Panc1 (cell line): Measurements from ENCODE around the gene HOXC4. TPM values are rescaled to one million over a fixed set of nuclear protein-coding genes. Genes with fewer than 3 reads are reported as not detected.

ENCODE experiments used
- ATAC-seq: fragments of 200-7000 bp; cut with Tn5 transposase; 2 replicates; pipeline ENCODE4 v1.9.1; 2020; ENCODE audit warnings: mild to moderate bottlenecking, moderate library complexity
- BruUV-seq: library from RNA; stranded (reverse); fragments of 400-500 nt; replicated peaks from 2 replicates; lab custom pipeline; 2021; lab: Mats Ljungman, UMichigan
- CTCF ChIA-PET: fragments of 300-600 bp; sonication (Branson Sonifier 250); formaldehyde crosslinking; loops from one replicate; lab custom pipeline; 2022; ENCODE audit warnings: antibody characterized with exemption; lab: Charles Lee
- POLR2A ChIA-PET: fragments of 300-600 bp; sonication (Branson Sonifier 250); formaldehyde crosslinking; loops from one replicate; lab custom pipeline; 2022; ENCODE audit warnings: antibody characterized with exemption; lab: Charles Lee
- DNase-seq: peaks from one replicate; pipeline ENCODE4 v3.0.0-alpha.2; 2010; ENCODE audit warnings: low read depth, low spot score
- H3K27ac ChIP-seq: 2 replicates; pipeline ENCODE4 v1.5.1; 2011; ENCODE audit warnings: mild to moderate bottlenecking, low read length, inconsistent platforms
- H3K27me3 ChIP-seq: fragments of 200-500 bp; sonication (Bioruptor generic); 2 replicates; pipeline ENCODE4 v1.6.0; 2014; ENCODE audit warnings: low read length, inconsistent platforms; ENCODE audit not compliant: control insufficient read depth, insufficient read depth
- H3K36me3 ChIP-seq: fragments of 200-500 bp; sonication (Bioruptor generic); 2 replicates; pipeline ENCODE4 v1.5.1; 2014; ENCODE audit warnings: inconsistent platforms, mild to moderate bottlenecking, low read length, moderate library complexity; ENCODE audit not compliant: control insufficient read depth, insufficient read depth
- H3K4me1 ChIP-seq: 2 replicates; pipeline ENCODE4 v1.5.1; 2011; ENCODE audit warnings: inconsistent platforms, mild to moderate bottlenecking, low read length, moderate library complexity; ENCODE audit not compliant: control insufficient read depth, insufficient read depth
- H3K4me3 ChIP-seq, 2 experiments: 2 replicates each; pipeline ENCODE4 v1.5.1; 2011 to 2012; ENCODE audit warnings: low read depth in 2 of 2, low read length in 2 of 2, mild to moderate bottlenecking in 2 of 2, inconsistent platforms in 1 of 2, moderate library complexity in 1 of 2
- H3K9me3 ChIP-seq: fragments of 200-500 bp; sonication (Bioruptor generic); 2 replicates; pipeline ENCODE4 v1.5.1; 2014; ENCODE audit warnings: low read depth, mild to moderate bottlenecking, inconsistent platforms, low read length, moderate library complexity; ENCODE audit not compliant: control insufficient read depth, insufficient read depth
- CTCF ChIP-seq: fragments of 450-650 bp; IDR thresholded peaks from 2 replicates; pipeline ENCODE4 v1.5.1; 2017; ENCODE audit warnings: mild to moderate bottlenecking
- POLR2AphosphoS5 ChIP-seq: IDR thresholded peaks from 2 replicates; pipeline ENCODE4 v1.6.1; 2012; ENCODE audit warnings: mild to moderate bottlenecking, low read depth, low read length, moderate library complexity
- REST ChIP-seq, 2 experiments: IDR thresholded peaks; 2 replicates each; pipeline ENCODE4 v1.6.1; 2011 to 2012; ENCODE audit warnings: low read depth in 2 of 2, control low read depth in 1 of 2, low read length in 1 of 2, mild to moderate bottlenecking in 1 of 2, moderate library complexity in 1 of 2; ENCODE audit not compliant: insufficient read depth in 1 of 2
- SIN3A ChIP-seq: IDR thresholded peaks from 2 replicates; pipeline ENCODE4 v1.6.1; 2012; ENCODE audit warnings: low read depth, mild to moderate bottlenecking, low read length, moderate library complexity, borderline replicate concordance; ENCODE audit not compliant: insufficient read depth
- TCF7L2 ChIP-seq: IDR thresholded peaks from 2 replicates; pipeline ENCODE4 v1.6.1; 2011; ENCODE audit warnings: mild to moderate bottlenecking, low read depth, low read length, inconsistent platforms
- in situ Hi-C: cut with HindIII; loops from 2 replicates; pipeline ENCODE4 v1.10.0; 2016; ENCODE audit warnings: low sequenced_read_pairs, low pct_unique_long_range_greater_than_20kb
- intact Hi-C: fragments of 100-400 bp; cut with micrococcal nuclease; formaldehyde crosslinking; loops from one replicate; pipeline ENCODE4 v1.10.0; 2022; ENCODE audit not compliant: unreplicated experiment
- total RNA-seq: library from RNA; stranded (reverse); gene quantifications from one replicate; pipeline ENCODE4 v1.2.1, GENCODE V29; 2021; ENCODE audit not compliant: unreplicated experiment

HOXC4 gene
- total RNA-seq, 1 experiment from 2014 or later, result 22.7 TPM

- TF ChIP-seq CTCF (no peak), POLR2AphosphoS5 (no peak), REST (IDR thresholded peaks at IDR 0.05; ENCODE audit: insufficient read depth in 1 of 2, low read depth in 2 of 2, low read length in 1 of 2) (no peak), TCF7L2 (no peak), SIN3A (no peak)
- DNase-seq (no peak), ATAC-seq (no peak)
- BruUV-seq, result no TSS peak
- in situ Hi-C loops, result no loop called here
- CTCF ChIA-PET, result no interaction called here
- H3K4me1 ChIP-seq, result peaks cover 85% of the 10 kb centered on the region
- no peaks in the 10 kb centered on the region for H3K9me3 ChIP-seq
- POLR2A ChIA-PET, result no interaction called here
- intact Hi-C loops, result no loop called here
- no peaks in the 10 kb centered on the region for H3K27me3 ChIP-seq
- no peak overlapping the region for H3K4me3 ChIP-seq
- no peak overlapping the region for H3K27ac ChIP-seq
- no peaks in the 10 kb centered on the region for H3K36me3 ChIP-seq
Measured at GRCh38 chr12:54047964-54048303, 5.7 kb upstream of the HOXC4 start.

GRCh38 chr12:54048406-54049093, 5.1 kb upstream of the HOXC4 start:
- TF ChIP-seq SIN3A (no peak), TCF7L2 (no peak), CTCF (no peak), REST (IDR thresholded peaks at IDR 0.05; ENCODE audit: insufficient read depth in 1 of 2, low read depth in 2 of 2, low read length in 1 of 2) (no peak), POLR2AphosphoS5 (no peak)
- H3K4me1 ChIP-seq, result peaks cover 82% of the 10 kb centered on the region
- BruUV-seq, result no TSS peak
- H3K9me3 ChIP-seq, result no peaks in the 10 kb centered on the region
- no peak overlapping the region for H3K4me3 ChIP-seq
- intact Hi-C loops, result no loop called here
- DNase-seq (no peak), ATAC-seq (no peak)
- H3K27ac ChIP-seq, result no peak overlapping the region
- ChIA-PET CTCF (no interaction called here), POLR2A (no interaction called here)
- H3K27me3 ChIP-seq, result no peaks in the 10 kb centered on the region
- no peaks in the 10 kb centered on the region for H3K36me3 ChIP-seq
- in situ Hi-C loops, result no loop called here
